ENCODE measurements around the gene BACH2. TPM values are rescaled to one million over a fixed set of nuclear protein-coding genes. Genes with fewer than 3 reads are reported as not detected.
"Not testable (repeated sequence)": the region's sequence is repeated elsewhere in the genome, so short reads cannot be mapped to it uniquely, and the experiment has no call there.

BACH2 gene
- total RNA-seq, 2 donors from 2014 or later = 53.7 to 69.9 TPM

GRCh38 chr6:90128687-90129086 lies 168.0 kb downstream of the BACH2 start:
- H3K4me1 Mint-ChIP-seq = peaks cover 11% of the 10 kb centered on the region
- ATAC-seq; H3K9me3 ChIP-seq (ENCODE audit: control insufficient read depth, low read length, poor library complexity, severe bottlenecking); H3K27ac Mint-ChIP-seq; H3K27me3 Mint-ChIP-seq; H3K4me3 Mint-ChIP-seq; H3K36me3 Mint-ChIP-seq (ENCODE audit: low read depth); DNase-seq: not testable (repeated sequence)

- no peaks in the 10 kb centered on the region for H3K9me3 ChIP-seq (ENCODE audit: control insufficient read depth, low read length, poor library complexity, severe bottlenecking)
- Mint-ChIP-seq H3K4me3 (no peak overlapping the region), H3K4me1 (peaks cover 14% of the 10 kb centered on the region), H3K27me3 (no peaks in the 10 kb centered on the region), H3K27ac (no peak overlapping the region), H3K36me3 (ENCODE audit: low read depth) (peaks cover 3% of the 10 kb centered on the region)
- ATAC-seq = no peak
- DNase-seq = no peak
Measured at GRCh38 chr6:90127595-90127994, 169.0 kb downstream of the BACH2 start.

- no peak for DNase-seq
- no peaks in the 10 kb centered on the region for H3K9me3 ChIP-seq (ENCODE audit: control insufficient read depth, low read length, poor library complexity, severe bottlenecking)
- H3K27ac Mint-ChIP-seq = peak overlapping the region; percentile 68
- H3K4me3 Mint-ChIP-seq = no peak overlapping the region
- no peak for ATAC-seq
- H3K27me3 Mint-ChIP-seq = no peaks in the 10 kb centered on the region
- H3K36me3 Mint-ChIP-seq (ENCODE audit: low read depth) = peaks cover 3% of the 10 kb centered on the region
- H3K4me1 Mint-ChIP-seq = peaks cover 15% of the 10 kb centered on the region
Measured at GRCh38 chr6:90126839-90127238, 169.8 kb downstream of the BACH2 start.

- Mint-ChIP-seq H3K4me1 (peaks cover 15% of the 10 kb centered on the region), H3K27me3 (no peaks in the 10 kb centered on the region), H3K36me3 (ENCODE audit: low read depth) (peaks cover 3% of the 10 kb centered on the region), H3K27ac (peak overlapping the region; percentile 68), H3K4me3 (no peak overlapping the region)
- DNase-seq = no peak
- H3K9me3 ChIP-seq (ENCODE audit: control insufficient read depth, low read length, poor library complexity, severe bottlenecking) = no peaks in the 10 kb centered on the region
- no peak for ATAC-seq
Measured at GRCh38 chr6:90126181-90126580, 170.5 kb downstream of the BACH2 start.

DNA sequence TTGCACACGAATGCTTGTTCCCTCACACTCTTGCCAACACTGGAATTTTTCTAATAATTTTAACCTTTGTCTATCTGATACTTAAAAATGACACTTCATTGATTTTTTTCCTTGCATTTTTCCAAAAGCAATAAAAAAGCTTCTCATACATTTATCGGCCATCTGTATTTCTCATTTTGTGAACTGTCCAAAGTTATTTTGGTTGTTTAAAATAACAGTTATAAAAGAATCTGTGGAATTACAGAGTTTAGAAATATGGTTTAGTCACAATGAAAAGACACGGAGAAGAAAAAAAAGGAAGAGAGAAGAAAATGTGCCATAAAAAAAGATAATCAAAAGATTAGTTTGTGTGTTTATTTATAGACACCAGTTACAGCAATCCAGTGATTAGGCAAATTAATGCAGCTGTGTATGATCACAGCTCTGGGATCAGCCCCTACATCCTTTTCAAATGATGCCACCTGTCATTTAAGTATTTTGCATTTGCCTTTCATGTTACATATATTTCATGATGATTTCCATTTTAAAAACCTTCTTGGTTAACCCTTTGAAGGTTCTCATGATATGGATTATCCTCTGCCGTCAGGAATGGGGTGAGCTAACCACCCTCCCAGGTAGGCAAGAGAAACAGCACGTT lies 171.7 kb downstream of the BACH2 start:
- no peaks in the 10 kb centered on the region for H3K9me3 ChIP-seq (ENCODE audit: control insufficient read depth, low read length, poor library complexity, severe bottlenecking)
- H3K27me3 Mint-ChIP-seq = no peaks in the 10 kb centered on the region
- H3K36me3 Mint-ChIP-seq (ENCODE audit: low read depth) = peaks cover 3% of the 10 kb centered on the region
- H3K27ac Mint-ChIP-seq = no peak overlapping the region
- H3K4me3 Mint-ChIP-seq = no peak overlapping the region
- ATAC-seq (no peak), DNase-seq (no peak)
- peaks cover 15% of the 10 kb centered on the region for H3K4me1 Mint-ChIP-seq

- no peak overlapping the region for H3K4me3 Mint-ChIP-seq
- no peak overlapping the region for H3K27ac Mint-ChIP-seq
- H3K9me3 ChIP-seq (ENCODE audit: control insufficient read depth, low read length, poor library complexity, severe bottlenecking) = no peaks in the 10 kb centered on the region
- DNase-seq = no peak
- H3K36me3 Mint-ChIP-seq (ENCODE audit: low read depth) = peaks cover 3% of the 10 kb centered on the region
- H3K27me3 Mint-ChIP-seq = no peaks in the 10 kb centered on the region
- no peak for ATAC-seq
- peaks cover 15% of the 10 kb centered on the region for H3K4me1 Mint-ChIP-seq
Measured at GRCh38 chr6:90123831-90124230, 172.8 kb downstream of the BACH2 start.

DNA sequence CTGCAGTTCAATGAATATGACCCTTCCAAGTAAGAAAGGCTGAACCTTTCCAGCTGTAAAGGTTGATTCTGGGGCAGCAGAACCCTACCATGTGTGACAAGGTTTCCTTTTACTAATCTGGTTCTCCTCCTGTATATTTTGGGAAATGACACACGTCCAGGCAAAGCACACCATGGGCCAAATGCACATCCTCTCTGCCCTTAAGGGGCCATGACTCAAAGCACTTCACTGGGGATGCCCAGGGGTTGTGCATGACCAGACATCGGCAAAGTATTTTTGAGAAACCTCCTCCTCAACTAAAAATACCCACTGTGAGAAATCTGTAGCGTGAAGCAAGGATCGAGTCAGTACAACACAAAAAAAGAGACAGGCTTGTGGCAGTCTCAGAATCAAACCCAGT lies 174.7 kb downstream of the BACH2 start:
- ATAC-seq (no peak), DNase-seq (no peak)
- peak overlapping the region; percentile 80 for H3K27ac Mint-ChIP-seq
- no peaks in the 10 kb centered on the region for H3K27me3 Mint-ChIP-seq
- no peak overlapping the region for H3K4me3 Mint-ChIP-seq
- H3K36me3 Mint-ChIP-seq (ENCODE audit: low read depth) = peaks cover 3% of the 10 kb centered on the region
- H3K4me1 Mint-ChIP-seq = peaks cover 13% of the 10 kb centered on the region
- no peaks in the 10 kb centered on the region for H3K9me3 ChIP-seq (ENCODE audit: control insufficient read depth, low read length, poor library complexity, severe bottlenecking)

DNA sequence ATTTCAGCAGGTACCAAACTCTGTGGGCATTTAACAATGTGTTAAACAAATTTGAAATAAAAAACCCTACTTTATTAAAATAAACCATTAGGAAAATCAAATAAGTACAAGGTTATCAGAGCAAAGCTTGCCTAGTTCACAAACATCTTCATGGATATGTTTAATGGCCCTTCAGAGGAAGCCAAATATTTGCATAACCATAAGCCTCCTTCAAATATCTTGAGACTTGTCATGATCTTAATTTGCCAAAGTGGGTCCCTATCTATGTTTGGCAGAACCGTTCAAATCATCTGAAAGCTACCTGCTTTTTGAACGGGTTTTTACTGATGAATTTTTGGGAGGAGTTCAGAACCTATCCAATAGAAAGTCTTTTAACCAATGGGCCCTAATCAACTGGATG lies 176.3 kb downstream of the BACH2 start:
- Mint-ChIP-seq H3K4me3 (no peak overlapping the region), H3K36me3 (ENCODE audit: low read depth) (peaks cover 3% of the 10 kb centered on the region), H3K4me1 (peaks cover 7% of the 10 kb centered on the region), H3K27ac (no peak overlapping the region), H3K27me3 (no peaks in the 10 kb centered on the region)
- ATAC-seq = no peak
- no peak for DNase-seq
- no peaks in the 10 kb centered on the region for H3K9me3 ChIP-seq (ENCODE audit: control insufficient read depth, low read length, poor library complexity, severe bottlenecking)

GRCh38 chr6:90119618-90120017 lies 177.0 kb downstream of the BACH2 start:
- H3K9me3 ChIP-seq (ENCODE audit: control insufficient read depth, low read length, poor library complexity, severe bottlenecking) = no peaks in the 10 kb centered on the region
- no peak for DNase-seq
- H3K36me3 Mint-ChIP-seq (ENCODE audit: low read depth) = peaks cover 3% of the 10 kb centered on the region
- H3K27me3 Mint-ChIP-seq = no peaks in the 10 kb centered on the region
- no peak for ATAC-seq
- H3K4me3 Mint-ChIP-seq = no peak overlapping the region
- H3K27ac Mint-ChIP-seq = no peak overlapping the region
- H3K4me1 Mint-ChIP-seq = peaks cover 7% of the 10 kb centered on the region

GRCh38 chr6:90118581-90118980 lies 178.1 kb downstream of the BACH2 start:
- ATAC-seq (no peak), DNase-seq (no peak)
- Mint-ChIP-seq H3K4me1 (peaks cover 7% of the 10 kb centered on the region), H3K4me3 (no peak overlapping the region), H3K27me3 (no peaks in the 10 kb centered on the region), H3K27ac (no peak overlapping the region), H3K36me3 (ENCODE audit: low read depth) (peaks cover 3% of the 10 kb centered on the region)
- no peaks in the 10 kb centered on the region for H3K9me3 ChIP-seq (ENCODE audit: control insufficient read depth, low read length, poor library complexity, severe bottlenecking)

DNA sequence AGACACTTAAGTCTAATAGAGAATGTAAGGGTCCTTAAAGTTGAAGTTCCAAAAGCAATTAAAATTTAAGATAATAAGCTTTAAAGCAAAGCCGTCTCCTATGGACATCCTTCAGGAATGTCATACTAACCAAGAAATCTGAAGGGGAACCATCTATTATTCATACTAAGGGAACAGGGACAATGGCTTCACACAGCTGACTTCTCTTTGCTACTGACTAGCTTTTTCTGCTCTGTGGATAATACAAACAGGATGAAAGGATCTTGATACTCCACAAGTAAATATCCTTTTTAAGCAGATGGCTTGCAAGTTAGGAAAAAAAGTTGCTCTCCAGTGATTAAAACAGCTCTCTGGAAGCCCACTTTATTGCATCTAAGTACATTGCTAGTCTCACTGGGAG lies 178.6 kb downstream of the BACH2 start:
- H3K4me3 Mint-ChIP-seq = no peak overlapping the region
- DNase-seq (no peak), ATAC-seq (no peak)
- peaks cover 6% of the 10 kb centered on the region for H3K36me3 Mint-ChIP-seq (ENCODE audit: low read depth)
- no peaks in the 10 kb centered on the region for H3K27me3 Mint-ChIP-seq
- H3K9me3 ChIP-seq (ENCODE audit: control insufficient read depth, low read length, poor library complexity, severe bottlenecking) = no peaks in the 10 kb centered on the region
- no peak overlapping the region for H3K27ac Mint-ChIP-seq
- peaks cover 6% of the 10 kb centered on the region for H3K4me1 Mint-ChIP-seq

- H3K36me3 Mint-ChIP-seq (ENCODE audit: low read depth); H3K9me3 ChIP-seq (ENCODE audit: control insufficient read depth, low read length, poor library complexity, severe bottlenecking); H3K27ac Mint-ChIP-seq; ATAC-seq; H3K27me3 Mint-ChIP-seq; H3K4me3 Mint-ChIP-seq; H3K4me1 Mint-ChIP-seq; DNase-seq: not testable (repeated sequence)
Measured at GRCh38 chr6:90116126-90116525, 180.5 kb downstream of the BACH2 start.

GRCh38 chr6:90113389-90113788 lies 183.3 kb downstream of the BACH2 start:
- Mint-ChIP-seq H3K4me3 (no peak overlapping the region), H3K4me1 (peaks cover 17% of the 10 kb centered on the region), H3K27me3 (no peaks in the 10 kb centered on the region), H3K27ac (no peak overlapping the region), H3K36me3 (ENCODE audit: low read depth) (peaks cover 3% of the 10 kb centered on the region)
- no peaks in the 10 kb centered on the region for H3K9me3 ChIP-seq (ENCODE audit: control insufficient read depth, low read length, poor library complexity, severe bottlenecking)
- no peak for ATAC-seq
- DNase-seq = no peak

DNA sequence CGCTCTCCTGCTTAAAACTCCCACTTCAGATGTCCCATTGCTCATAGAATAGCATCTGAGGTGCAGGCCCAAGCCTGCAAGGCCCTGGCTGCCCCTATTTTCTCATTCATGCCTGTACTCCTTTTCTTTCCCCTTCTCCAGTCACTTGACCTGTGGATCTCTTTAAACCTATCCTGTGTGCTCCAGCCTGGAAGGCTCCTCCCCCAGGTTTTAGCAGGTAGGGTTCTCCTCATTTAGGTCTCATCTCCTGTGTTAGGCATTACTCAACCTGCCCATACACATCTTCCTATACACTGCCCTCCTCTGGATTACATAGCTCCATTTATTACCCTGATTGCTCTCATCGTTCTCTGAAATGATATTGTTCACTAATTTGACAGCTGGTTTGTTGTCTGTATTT lies 185.3 kb downstream of the BACH2 start:
- H3K9me3 ChIP-seq (ENCODE audit: control insufficient read depth, low read length, poor library complexity, severe bottlenecking) = no peaks in the 10 kb centered on the region
- ATAC-seq = peak; percentile 8
- peaks cover 19% of the 10 kb centered on the region for H3K4me1 Mint-ChIP-seq
- H3K27me3 Mint-ChIP-seq = no peaks in the 10 kb centered on the region
- H3K27ac Mint-ChIP-seq = peak overlapping the region; percentile 60
- DNase-seq = no peak
- H3K4me3 Mint-ChIP-seq = peak overlapping the region; percentile 41
- peaks cover 3% of the 10 kb centered on the region for H3K36me3 Mint-ChIP-seq (ENCODE audit: low read depth)

All from T-helper 17 cell (primary cell).